Activated T-cell treated with anti-CD3 and anti-CD28 coated beads, Interleukin-2, amount 50 U/mL, for 4 hours (primary cell): ENCODE measurements around the gene SLC1A4. TPM values are rescaled to one million over a fixed set of nuclear protein-coding genes. Genes with fewer than 3 reads are reported as not detected.
A peak's percentile ranks its signal among the peaks of the same experiment; 100 is the strongest.

Experiments
- ATAC-seq, 2 donors: fragments of 200-7000 bp; cut with Tn5 transposase; one replicate each; pipeline ENCODE4 v1.10.0; 2021
- DNase-seq: peaks from one replicate; pipeline ENCODE4 v3.0.0-alpha.2; 2020
- H3K27me3 Mint-ChIP-seq: one replicate; pipeline ENCODE4 v1.8.0; 2021; ENCODE audit warnings: low read depth, mixed read lengths
- H3K36me3 Mint-ChIP-seq: one replicate; pipeline ENCODE4 v1.8.0; 2022; ENCODE audit warnings: mixed read lengths; ENCODE audit not compliant: insufficient read depth
- H3K4me1 Mint-ChIP-seq: one replicate; pipeline ENCODE4 v1.8.0; 2021; ENCODE audit warnings: low read depth, mixed read lengths
- H3K4me3 Mint-ChIP-seq: one replicate; pipeline ENCODE4 v1.8.0; 2021; ENCODE audit warnings: mild to moderate bottlenecking, moderate library complexity, mixed read lengths
- H3K9me3 Mint-ChIP-seq: one replicate; pipeline ENCODE4 v1.8.0; 2021; ENCODE audit warnings: mixed read lengths
- total RNA-seq, 3 donors: library from RNA; stranded (reverse); gene quantifications; one replicate each; pipeline ENCODE4 v1.2.1, GENCODE V29; 2021

Gene SLC1A4
- total RNA-seq, 3 donors from 2014 or later = 6.2 to 16.7 (median 9.6) TPM

GRCh38 chr2:64975232-64975821 lies 13.9 kb upstream of the SLC1A4 start:
- H3K36me3 Mint-ChIP-seq = no peaks in the 10 kb centered on the region
- ATAC-seq (no peak), DNase-seq (no peak)
- no peak overlapping the region for H3K4me3 Mint-ChIP-seq
- no peaks in the 10 kb centered on the region for H3K27me3 Mint-ChIP-seq
- no peaks in the 10 kb centered on the region for H3K9me3 Mint-ChIP-seq
- H3K4me1 Mint-ChIP-seq = no peaks in the 10 kb centered on the region

- ATAC-seq = peak in 1 of 2 donors; percentile 21
- Mint-ChIP-seq H3K27me3 (no peaks in the 10 kb centered on the region), H3K36me3 (no peaks in the 10 kb centered on the region), H3K9me3 (no peaks in the 10 kb centered on the region), H3K4me1 (no peaks in the 10 kb centered on the region), H3K4me3 (no peak overlapping the region)
- no peak for DNase-seq
Measured at GRCh38 chr2:64976276-64976675, 12.9 kb upstream of the SLC1A4 start.

- ATAC-seq = no peak
- Mint-ChIP-seq H3K36me3 (no peaks in the 10 kb centered on the region), H3K9me3 (no peaks in the 10 kb centered on the region), H3K4me1 (peaks cover 5% of the 10 kb centered on the region), H3K27me3 (no peaks in the 10 kb centered on the region), H3K4me3 (no peak overlapping the region)
- no peak for DNase-seq
Measured at GRCh38 chr2:64978514-64979268, 10.5 kb upstream of the SLC1A4 start.

GRCh38 chr2:64979744-64980143 lies 9.5 kb upstream of the SLC1A4 start:
- no peak overlapping the region for H3K4me3 Mint-ChIP-seq
- no peaks in the 10 kb centered on the region for H3K27me3 Mint-ChIP-seq
- H3K4me1 Mint-ChIP-seq = peaks cover 5% of the 10 kb centered on the region
- H3K36me3 Mint-ChIP-seq = no peaks in the 10 kb centered on the region
- ATAC-seq (no peak), DNase-seq (no peak)
- no peaks in the 10 kb centered on the region for H3K9me3 Mint-ChIP-seq

GRCh38 chr2:64980183-64980582 lies 9.0 kb upstream of the SLC1A4 start:
- H3K9me3 Mint-ChIP-seq = no peaks in the 10 kb centered on the region
- peaks cover 5% of the 10 kb centered on the region for H3K4me1 Mint-ChIP-seq
- ATAC-seq (no peak), DNase-seq (no peak)
- H3K4me3 Mint-ChIP-seq = no peak overlapping the region
- H3K27me3 Mint-ChIP-seq = no peaks in the 10 kb centered on the region
- no peaks in the 10 kb centered on the region for H3K36me3 Mint-ChIP-seq

GRCh38 chr2:64982311-64982857 lies 6.8 kb upstream of the SLC1A4 start:
- H3K4me3 Mint-ChIP-seq = no peak overlapping the region
- H3K9me3 Mint-ChIP-seq = no peaks in the 10 kb centered on the region
- no peaks in the 10 kb centered on the region for H3K36me3 Mint-ChIP-seq
- no peak for DNase-seq
- peak; percentile 68 to 76 for ATAC-seq
- no peaks in the 10 kb centered on the region for H3K27me3 Mint-ChIP-seq
- peaks cover 11% of the 10 kb centered on the region for H3K4me1 Mint-ChIP-seq

GRCh38 chr2:64982932-64983331 lies 6.3 kb upstream of the SLC1A4 start:
- no peak for ATAC-seq

GRCh38 chr2:64985447-64985846 lies 3.8 kb upstream of the SLC1A4 start:
- ATAC-seq = no peak
- Mint-ChIP-seq H3K36me3 (no peaks in the 10 kb centered on the region), H3K9me3 (no peaks in the 10 kb centered on the region), H3K4me3 (no peak overlapping the region), H3K27me3 (no peaks in the 10 kb centered on the region), H3K4me1 (peaks cover 22% of the 10 kb centered on the region)
- no peak for DNase-seq

More at GRCh38 chr2:64982932-64983331, 6.3 kb upstream of the SLC1A4 start:
- no peak overlapping the region for H3K4me3 Mint-ChIP-seq
- no peaks in the 10 kb centered on the region for H3K27me3 Mint-ChIP-seq
- no peaks in the 10 kb centered on the region for H3K9me3 Mint-ChIP-seq
- no peak for DNase-seq
- H3K4me1 Mint-ChIP-seq = peaks cover 14% of the 10 kb centered on the region
- H3K36me3 Mint-ChIP-seq = no peaks in the 10 kb centered on the region

GRCh38 chr2:64987001-64987955 lies 1.9 kb upstream of the SLC1A4 start:
- DNase-seq = no peak
- Mint-ChIP-seq H3K4me3 (peak overlapping the region; percentile 64), H3K27me3 (peaks cover 2% of the 10 kb centered on the region), H3K36me3 (peaks cover 2% of the 10 kb centered on the region), H3K9me3 (no peaks in the 10 kb centered on the region), H3K4me1 (peaks cover 30% of the 10 kb centered on the region)
- ATAC-seq = no peak

GRCh38 chr2:64987956-64988419 lies 1.2 kb upstream of the SLC1A4 start:
- peak overlapping the region; percentile 79 for H3K4me3 Mint-ChIP-seq
- no peaks in the 10 kb centered on the region for H3K9me3 Mint-ChIP-seq
- peaks cover 27% of the 10 kb centered on the region for H3K4me1 Mint-ChIP-seq
- DNase-seq = no peak
- ATAC-seq = no peak
- peaks cover 2% of the 10 kb centered on the region for H3K27me3 Mint-ChIP-seq
- peaks cover 3% of the 10 kb centered on the region for H3K36me3 Mint-ChIP-seq

GRCh38 chr2:64988420-64989125 lies 626 bp upstream of the SLC1A4 start:
- Mint-ChIP-seq H3K36me3 (peaks cover 3% of the 10 kb centered on the region), H3K27me3 (peaks cover 2% of the 10 kb centered on the region), H3K4me1 (peaks cover 27% of the 10 kb centered on the region), H3K9me3 (no peaks in the 10 kb centered on the region), H3K4me3 (peak overlapping the region; percentile 79)
- ATAC-seq = peak; percentile 47 to 54
- peak; percentile 18 for DNase-seq

GRCh38 chr2:64989982-64990614 lies 899 bp downstream of the SLC1A4 start:
- ATAC-seq (no peak), DNase-seq (no peak)
- Mint-ChIP-seq H3K9me3 (no peaks in the 10 kb centered on the region), H3K36me3 (peaks cover 6% of the 10 kb centered on the region), H3K4me1 (peaks cover 27% of the 10 kb centered on the region), H3K4me3 (peak overlapping the region; percentile 86), H3K27me3 (peaks cover 2% of the 10 kb centered on the region)

GRCh38 chr2:64990876-64991275 lies 1.7 kb downstream of the SLC1A4 start:
- Mint-ChIP-seq H3K9me3 (no peaks in the 10 kb centered on the region), H3K4me1 (peaks cover 27% of the 10 kb centered on the region), H3K36me3 (peaks cover 6% of the 10 kb centered on the region), H3K27me3 (peaks cover 2% of the 10 kb centered on the region), H3K4me3 (peak overlapping the region; percentile 86)
- DNase-seq (no peak), ATAC-seq (no peak)
